HepG2 (cell line): ENCODE results near the gene CDHR5. TPM values are rescaled to one million over a fixed set of nuclear protein-coding genes. Genes with fewer than 3 reads are reported as not detected.

Experiments
- EP300 ChIP-seq, 3 experiments: sonication (generic) in 1 of 3; formaldehyde crosslinking in 1 of 3; IDR thresholded peaks; 2 replicates each; pipeline versions ENCODE4 v1.5.1 to v1.6.1; 2011 to 2020; ENCODE audit warnings: low read depth in 2 of 3, low read length in 2 of 3, borderline replicate concordance in 1 of 3, improper control_type of control experiment in 1 of 3, mild to moderate bottlenecking in 1 of 3, missing genetic modification reagents in 1 of 3, moderate library complexity in 1 of 3
- ERF ChIP-seq: IDR thresholded peaks from 2 replicates; pipeline ENCODE4 v1.6.1; 2018; ENCODE audit warnings: missing biosample characterization, missing genetic modification reagents
- FOXO1 ChIP-seq: sonication (generic); formaldehyde crosslinking; IDR thresholded peaks from 2 replicates; pipeline ENCODE4 v1.4.0; 2020; ENCODE audit warnings: missing genetic modification reagents
- GATAD2A ChIP-seq: IDR thresholded peaks from 2 replicates; pipeline ENCODE4 v1.6.1; 2016
- GFI1 ChIP-seq: sonication (generic); formaldehyde crosslinking; IDR thresholded peaks from 2 replicates; pipeline ENCODE4 v1.5.0; 2020; ENCODE audit warnings: missing genetic modification reagents, mild to moderate bottlenecking, borderline replicate concordance
- MAF1 ChIP-seq: sonication (generic); formaldehyde crosslinking; IDR thresholded peaks from 2 replicates; pipeline ENCODE4 v1.5.0; 2020; ENCODE audit warnings: missing genetic modification reagents, borderline replicate concordance
- MIER3 ChIP-seq: IDR thresholded peaks from 2 replicates; pipeline ENCODE4 v1.6.1; 2016; ENCODE audit warnings: missing compliant biosample characterization, borderline replicate concordance
- MYC ChIP-seq: sonication (generic); formaldehyde crosslinking; IDR thresholded peaks from 2 replicates; pipeline ENCODE4 v1.9.0; 2021; ENCODE audit warnings: missing genetic modification reagents, borderline replicate concordance
- NCOR1 ChIP-seq: fragments of 200-600 bp; sonication (generic); IDR thresholded peaks from 2 replicates; pipeline ENCODE4 v1.7.0; 2017; ENCODE audit warnings: antibody characterized with exemption, low read length, borderline replicate concordance
- RAD51 ChIP-seq: fragments of 450-650 bp; IDR thresholded peaks from 2 replicates; pipeline ENCODE4 v1.6.1; 2016; ENCODE audit warnings: borderline replicate concordance
- SRSF4 ChIP-seq: fragments of 200-400 bp; formaldehyde crosslinking; IDR thresholded peaks from one replicate; pipeline ENCODE4 v1.6.1; 2018; ENCODE audit warnings: mild to moderate bottlenecking, low read depth, low read length, moderate library complexity; ENCODE audit not compliant: poor library complexity, severe bottlenecking
- TEAD2 ChIP-seq: sonication (generic); formaldehyde crosslinking; IDR thresholded peaks from 2 replicates; pipeline ENCODE4 v1.9.0; 2021; ENCODE audit warnings: missing genetic modification reagents
- ZBTB42 ChIP-seq: sonication (generic); formaldehyde crosslinking; IDR thresholded peaks from 2 replicates; pipeline ENCODE4 v1.5.0; 2020; ENCODE audit warnings: mild to moderate bottlenecking, missing genetic modification reagents
- ZBTB7B ChIP-seq: sonication (generic); formaldehyde crosslinking; IDR thresholded peaks from 2 replicates; pipeline ENCODE4 v1.4.0; 2020; ENCODE audit warnings: missing genetic modification reagents
- ZNF101 ChIP-seq: sonication (generic); formaldehyde crosslinking; IDR thresholded peaks from 2 replicates; pipeline ENCODE4 v1.4.0; 2020; ENCODE audit warnings: mild to moderate bottlenecking, low read depth, missing genetic modification reagents, borderline replicate concordance
- ZNF33B ChIP-seq: sonication (generic); formaldehyde crosslinking; IDR thresholded peaks from 2 replicates; pipeline ENCODE4 v1.5.1; 2020; ENCODE audit warnings: mild to moderate bottlenecking, missing genetic modification reagents
- ZNF563 ChIP-seq: sonication (generic); formaldehyde crosslinking; IDR thresholded peaks from 2 replicates; pipeline ENCODE4 v1.8.0; 2022; ENCODE audit warnings: mild to moderate bottlenecking, moderate library complexity, missing genetic modification reagents
- ZNF891 ChIP-seq: sonication (generic); formaldehyde crosslinking; IDR thresholded peaks from 2 replicates; pipeline ENCODE4 v1.5.0; 2020; ENCODE audit warnings: mild to moderate bottlenecking, missing genetic modification reagents
- ZSCAN25 ChIP-seq: sonication (generic); formaldehyde crosslinking; IDR thresholded peaks from 2 replicates; pipeline ENCODE4 v1.8.0; 2022; ENCODE audit warnings: mild to moderate bottlenecking, missing genetic modification reagents
- ZSCAN31 ChIP-seq: sonication (generic); formaldehyde crosslinking; IDR thresholded peaks from 2 replicates; pipeline ENCODE4 v1.5.0; 2020; ENCODE audit warnings: low read depth, mild to moderate bottlenecking, missing genetic modification reagents
- polyA plus RNA-seq, 8 experiments: library from polyadenylated mRNA; depleted of rRNA in 3 of 8; stranded (reverse) in 7 of 8; unstranded in 1 of 8; fragments of >200 nt; fragmentation: Illumina TruSeq in 4 of 8; extraction: Trizol in 4 of 8; gene quantifications; 2 replicates each; pipeline versions ENCODE4 v1.2.1 to v1.2.3, GENCODE V29; 2011 to 2016; ENCODE audit warnings: low read depth in 4 of 8, missing spikeins in 1 of 8, mixed read lengths in 1 of 8; ENCODE audit not compliant: insufficient read depth in 1 of 8
- total RNA-seq, 5 experiments: library from RNA; depleted of rRNA; stranded (reverse); fragments of >200 nt; fragmentation: Illumina TruSeq; extraction: Trizol; gene quantifications; 2 replicates each; pipeline ENCODE4 v1.2.3, GENCODE V29; 2016; ENCODE audit warnings: low read depth in 1 of 5
- TF ChIP-seq, protein P1 (sequence below): sonication (generic); formaldehyde crosslinking; IDR thresholded peaks from 2 replicates; pipeline ENCODE4 v1.5.1; 2020; ENCODE audit warnings: mild to moderate bottlenecking, missing genetic modification reagents, borderline replicate concordance
- TF ChIP-seq, protein P2 (sequence below): sonication (generic); formaldehyde crosslinking; IDR thresholded peaks from 2 replicates; pipeline ENCODE4 v1.8.1; 2023; ENCODE audit warnings: mild to moderate bottlenecking, inconsistent platforms, moderate library complexity, missing genetic modification reagents, borderline replicate concordance
- TF ChIP-seq, protein P3 (sequence below): sonication (generic); formaldehyde crosslinking; IDR thresholded peaks from 2 replicates; pipeline ENCODE4 v1.9.0; 2021; ENCODE audit warnings: missing genetic modification reagents, borderline replicate concordance

CDHR5 gene
- total and polyA plus RNA-seq, 2 of the 13 experiments (the other 11 are each of a cell fraction or from before 2014, with no cell fraction given), result 0.46 to 0.71 TPM

DNA sequence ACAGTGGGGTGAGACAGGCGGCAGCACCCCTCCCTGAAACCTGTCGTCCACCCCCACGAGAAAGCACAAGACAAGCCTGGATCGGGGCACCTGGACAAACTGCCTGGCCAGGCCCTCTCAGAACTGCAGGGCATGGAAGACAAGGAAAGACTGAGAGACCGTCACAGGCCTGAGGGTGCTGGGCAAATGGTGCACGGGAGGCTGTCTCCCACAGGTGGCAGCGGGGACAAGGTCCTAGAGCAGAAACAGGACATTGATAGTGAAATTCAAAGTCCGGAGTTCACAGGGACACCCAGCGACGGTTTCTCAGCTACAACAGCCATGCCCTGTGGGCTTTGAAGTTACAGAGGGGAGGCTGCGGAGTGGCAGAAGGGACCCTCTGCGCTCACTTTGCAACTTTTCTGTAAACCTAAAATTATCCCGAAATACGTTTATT, 33.0 kb upstream of the CDHR5 start (continued):
- TF ChIP-seq, protein P1, sequence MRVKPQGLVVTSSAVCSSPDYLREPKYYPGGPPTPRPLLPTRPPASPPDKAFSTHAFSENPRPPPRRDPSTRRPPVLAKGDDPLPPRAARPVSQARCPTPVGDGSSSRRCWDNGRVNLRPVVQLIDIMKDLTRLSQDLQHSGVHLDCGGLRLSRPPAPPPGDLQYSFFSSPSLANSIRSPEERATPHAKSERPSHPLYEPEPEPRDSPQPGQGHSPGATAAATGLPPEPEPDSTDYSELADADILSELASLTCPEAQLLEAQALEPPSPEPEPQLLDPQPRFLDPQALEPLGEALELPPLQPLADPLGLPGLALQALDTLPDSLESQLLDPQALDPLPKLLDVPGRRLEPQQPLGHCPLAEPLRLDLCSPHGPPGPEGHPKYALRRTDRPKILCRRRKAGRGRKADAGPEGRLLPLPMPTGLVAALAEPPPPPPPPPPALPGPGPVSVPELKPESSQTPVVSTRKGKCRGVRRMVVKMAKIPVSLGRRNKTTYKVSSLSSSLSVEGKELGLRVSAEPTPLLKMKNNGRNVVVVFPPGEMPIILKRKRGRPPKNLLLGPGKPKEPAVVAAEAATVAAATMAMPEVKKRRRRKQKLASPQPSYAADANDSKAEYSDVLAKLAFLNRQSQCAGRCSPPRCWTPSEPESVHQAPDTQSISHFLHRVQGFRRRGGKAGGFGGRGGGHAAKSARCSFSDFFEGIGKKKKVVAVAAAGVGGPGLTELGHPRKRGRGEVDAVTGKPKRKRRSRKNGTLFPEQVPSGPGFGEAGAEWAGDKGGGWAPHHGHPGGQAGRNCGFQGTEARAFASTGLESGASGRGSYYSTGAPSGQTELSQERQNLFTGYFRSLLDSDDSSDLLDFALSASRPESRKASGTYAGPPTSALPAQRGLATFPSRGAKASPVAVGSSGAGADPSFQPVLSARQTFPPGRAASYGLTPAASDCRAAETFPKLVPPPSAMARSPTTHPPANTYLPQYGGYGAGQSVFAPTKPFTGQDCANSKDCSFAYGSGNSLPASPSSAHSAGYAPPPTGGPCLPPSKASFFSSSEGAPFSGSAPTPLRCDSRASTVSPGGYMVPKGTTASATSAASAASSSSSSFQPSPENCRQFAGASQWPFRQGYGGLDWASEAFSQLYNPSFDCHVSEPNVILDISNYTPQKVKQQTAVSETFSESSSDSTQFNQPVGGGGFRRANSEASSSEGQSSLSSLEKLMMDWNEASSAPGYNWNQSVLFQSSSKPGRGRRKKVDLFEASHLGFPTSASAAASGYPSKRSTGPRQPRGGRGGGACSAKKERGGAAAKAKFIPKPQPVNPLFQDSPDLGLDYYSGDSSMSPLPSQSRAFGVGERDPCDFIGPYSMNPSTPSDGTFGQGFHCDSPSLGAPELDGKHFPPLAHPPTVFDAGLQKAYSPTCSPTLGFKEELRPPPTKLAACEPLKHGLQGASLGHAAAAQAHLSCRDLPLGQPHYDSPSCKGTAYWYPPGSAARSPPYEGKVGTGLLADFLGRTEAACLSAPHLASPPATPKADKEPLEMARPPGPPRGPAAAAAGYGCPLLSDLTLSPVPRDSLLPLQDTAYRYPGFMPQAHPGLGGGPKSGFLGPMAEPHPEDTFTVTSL (CRISPR knock-in tag), result no peak
- TF ChIP-seq RAD51, result no peak
- TF ChIP-seq ZNF33B (CRISPR knock-in tag), result no peak
- TF ChIP-seq MYC, result no peak
- peak in 1 of 2 experiments; percentile 43; a peak in 1 of 4 replicates for TF ChIP-seq EP300 (IDR thresholded peaks at IDR 0.05; ENCODE audit: low read depth in 2 of 2, low read length in 2 of 2)
- no peak for TF ChIP-seq EP300 (CRISPR knock-in tag; IDR thresholded peaks at IDR 0.05; ENCODE audit: borderline replicate concordance)
- TF ChIP-seq GATAD2A, result 0 out of 2 replicates have a peak, but pooled peaks have one; percentile 32
- TF ChIP-seq ZSCAN31 (CRISPR knock-in tag), result no peak
- no peak for TF ChIP-seq ZNF563 (CRISPR knock-in tag)
- TF ChIP-seq FOXO1 (CRISPR knock-in tag), result peak; percentile 12; the same call in 1 of the 2 replicates
- TF ChIP-seq, protein P2, sequence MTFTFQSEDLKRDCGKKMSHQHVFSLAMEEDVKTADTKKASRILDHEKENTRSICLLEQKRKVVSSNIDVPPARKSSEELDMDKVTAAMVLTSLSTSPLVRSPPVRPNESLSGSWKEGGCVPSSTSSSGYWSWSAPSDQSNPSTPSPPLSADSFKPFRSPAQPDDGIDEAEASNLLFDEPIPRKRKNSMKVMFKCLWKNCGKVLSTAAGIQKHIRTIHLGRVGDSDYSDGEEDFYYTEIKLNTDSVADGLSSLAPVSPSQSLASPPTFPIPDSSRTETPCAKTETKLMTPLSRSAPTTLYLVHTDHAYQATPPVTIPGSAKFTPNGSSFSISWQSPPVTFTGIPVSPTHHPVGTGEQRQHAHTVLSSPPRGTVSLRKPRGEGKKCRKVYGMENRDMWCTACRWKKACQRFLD (CRISPR knock-in tag), result no peak
- TF ChIP-seq MAF1 (CRISPR knock-in tag), result no peak
- TF ChIP-seq NCOR1, result peak; percentile 91
- TF ChIP-seq MIER3 (CRISPR knock-in tag), result no peak
- peak; percentile 86 for TF ChIP-seq ZSCAN25
- 0 out of 2 replicates have a peak, but pooled peaks have one; percentile 28 for TF ChIP-seq ERF (CRISPR knock-in tag)
- no peak for TF ChIP-seq GFI1 (CRISPR knock-in tag)
- no peak for TF ChIP-seq ZNF891 (CRISPR knock-in tag)
- peak; percentile 59; the same call in 1 of the 2 replicates for TF ChIP-seq ZBTB7B
- TF ChIP-seq, protein P3, sequence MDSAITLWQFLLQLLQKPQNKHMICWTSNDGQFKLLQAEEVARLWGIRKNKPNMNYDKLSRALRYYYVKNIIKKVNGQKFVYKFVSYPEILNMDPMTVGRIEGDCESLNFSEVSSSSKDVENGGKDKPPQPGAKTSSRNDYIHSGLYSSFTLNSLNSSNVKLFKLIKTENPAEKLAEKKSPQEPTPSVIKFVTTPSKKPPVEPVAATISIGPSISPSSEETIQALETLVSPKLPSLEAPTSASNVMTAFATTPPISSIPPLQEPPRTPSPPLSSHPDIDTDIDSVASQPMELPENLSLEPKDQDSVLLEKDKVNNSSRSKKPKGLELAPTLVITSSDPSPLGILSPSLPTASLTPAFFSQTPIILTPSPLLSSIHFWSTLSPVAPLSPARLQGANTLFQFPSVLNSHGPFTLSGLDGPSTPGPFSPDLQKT (CRISPR knock-in tag), result no peak
- no peak for TF ChIP-seq ZNF101
- TF ChIP-seq TEAD2 (CRISPR knock-in tag), result no peak
- no peak for TF ChIP-seq ZBTB42 (CRISPR knock-in tag)
- no peak for TF ChIP-seq SRSF4
